Gastroesophageal sphincter (tissue), 4 donors: Measurements from ENCODE around the gene SARM1. TPM values are rescaled to one million over a fixed set of nuclear protein-coding genes. Genes with fewer than 3 reads are reported as not detected.

Experiments
- ATAC-seq: fragments of 150-250 bp; one replicate; pipeline ENCODE4 v1.9.1; 2016; ENCODE audit warnings: mild to moderate bottlenecking, moderate library complexity
- H3K27ac ChIP-seq, 4 donors: fragments of 200-600 bp; sonication (generic) in 3 of 4; 1 replicate in 3 of 4; 2 replicates in 1 of 4; pipeline ENCODE4 v1.5.1; 2016 to 2019
- H3K27me3 ChIP-seq: fragments of 200-600 bp; sonication (generic); one replicate; pipeline ENCODE4 v1.5.1; 2019
- H3K36me3 ChIP-seq, 2 donors: fragments of 200-600 bp; sonication (generic); one replicate each; pipeline ENCODE4 v1.5.1; 2019; ENCODE audit warnings: control low read depth in 1 of 2
- H3K4me1 ChIP-seq, 3 donors: fragments of 200-600 bp; sonication (generic); 1 replicate in 2 of 3; 2 replicates in 1 of 3; pipeline ENCODE4 v1.5.1; 2016 to 2019; ENCODE audit warnings: control low read depth in 2 of 3
- H3K4me3 ChIP-seq, 2 donors: fragments of 200-600 bp; sonication (generic); one replicate each; pipeline ENCODE4 v1.5.1; 2019; ENCODE audit warnings: mild to moderate bottlenecking in 1 of 2, moderate library complexity in 1 of 2
- H3K9me3 ChIP-seq, 3 donors: fragments of 200-600 bp; sonication (generic); one replicate each; pipeline ENCODE4 v1.5.1; 2017 to 2019; ENCODE audit warnings: control low read depth in 2 of 3
- EP300 ChIP-seq: sonication (generic); formaldehyde crosslinking; IDR thresholded peaks from one replicate; pipeline ENCODE4 v1.6.1; 2017; ENCODE audit warnings: antibody characterized with exemption, mild to moderate bottlenecking
- POLR2A ChIP-seq, 2 donors: fragments of 450-650 bp; IDR thresholded peaks; one replicate each; pipeline ENCODE4 v1.6.1; 2017; ENCODE audit warnings: antibody characterized with exemption in 2 of 2, mild to moderate bottlenecking in 2 of 2, moderate library complexity in 1 of 2
- POLR2AphosphoS5 ChIP-seq: sonication (generic); formaldehyde crosslinking; IDR thresholded peaks from one replicate; pipeline ENCODE4 v1.6.1; 2017; ENCODE audit warnings: antibody characterized with exemption
- WGBS, 2 donors: methylation state at CpG; one replicate each; pipeline ENCODE4 v1.1.5; 2018; ENCODE audit warnings: low coverage in 1 of 2; 5-methylcytosine and 5-hydroxymethylcytosine counted together
- total RNA-seq, 4 donors: library from RNA; depleted of rRNA; stranded (reverse); fragments of >200 nt; gene quantifications; one replicate each; pipeline ENCODE4 v1.1.0, GENCODE V29; 2016
- TF ChIP-seq, protein P1 (sequence below), 4 experiments: fragments of 200-600 bp in 2 of 4; fragments of 450-650 bp in 2 of 4; sonication (generic) in 1 of 4; IDR thresholded peaks; one replicate each; pipeline ENCODE4 v1.5.1; 2017 to 2019; ENCODE audit warnings: antibody characterized with exemption in 4 of 4, mild to moderate bottlenecking in 2 of 4, moderate library complexity in 2 of 4

SARM1 gene
- total RNA-seq, 4 donors from 2014 or later = 9.0 to 26.2 (median 20.6) TPM

DNA sequence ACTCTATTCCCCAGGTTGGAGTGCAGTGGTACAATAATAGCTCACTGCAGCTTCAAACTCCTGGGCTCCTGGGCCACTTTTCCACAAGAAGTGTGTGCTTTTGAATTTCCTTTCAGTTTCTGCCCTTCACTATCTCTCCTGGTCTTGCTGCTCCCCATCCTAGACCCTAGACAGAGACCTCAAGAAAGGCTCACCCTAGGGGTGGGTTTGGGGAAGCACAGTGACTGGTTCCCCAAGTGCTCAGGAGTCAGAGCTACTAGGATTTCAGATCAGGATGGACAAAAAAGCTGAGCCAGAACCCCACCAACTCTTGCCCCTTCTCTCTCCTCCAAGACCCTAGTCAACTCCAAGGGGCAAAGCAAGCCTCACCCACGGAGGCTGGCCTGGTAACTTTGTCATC lies 4.9 kb upstream of the SARM1 start:
- no peak for ATAC-seq
- H3K27ac ChIP-seq = no peak overlapping the region
- no peak overlapping the region for H3K4me3 ChIP-seq
- no peaks in the 10 kb centered on the region for H3K27me3 ChIP-seq
- 86% methylated on average over 1 of the region's 1 CpG; no CpG with 5 or more reads in 1 of the 2 donors for WGBS, 2 donors
- peaks cover 0 to 52% of the 10 kb centered on the region in 2 donors for H3K36me3 ChIP-seq
- peaks cover 0 to 8% (median 0%) of the 10 kb centered on the region in 3 donors for H3K4me1 ChIP-seq
- no peaks in the 10 kb centered on the region for H3K9me3 ChIP-seq
- TF ChIP-seq POLR2A (IDR thresholded peaks at IDR 0.05) (no peak), EP300 (no peak), POLR2AphosphoS5 (no peak)
- TF ChIP-seq, protein P1, sequence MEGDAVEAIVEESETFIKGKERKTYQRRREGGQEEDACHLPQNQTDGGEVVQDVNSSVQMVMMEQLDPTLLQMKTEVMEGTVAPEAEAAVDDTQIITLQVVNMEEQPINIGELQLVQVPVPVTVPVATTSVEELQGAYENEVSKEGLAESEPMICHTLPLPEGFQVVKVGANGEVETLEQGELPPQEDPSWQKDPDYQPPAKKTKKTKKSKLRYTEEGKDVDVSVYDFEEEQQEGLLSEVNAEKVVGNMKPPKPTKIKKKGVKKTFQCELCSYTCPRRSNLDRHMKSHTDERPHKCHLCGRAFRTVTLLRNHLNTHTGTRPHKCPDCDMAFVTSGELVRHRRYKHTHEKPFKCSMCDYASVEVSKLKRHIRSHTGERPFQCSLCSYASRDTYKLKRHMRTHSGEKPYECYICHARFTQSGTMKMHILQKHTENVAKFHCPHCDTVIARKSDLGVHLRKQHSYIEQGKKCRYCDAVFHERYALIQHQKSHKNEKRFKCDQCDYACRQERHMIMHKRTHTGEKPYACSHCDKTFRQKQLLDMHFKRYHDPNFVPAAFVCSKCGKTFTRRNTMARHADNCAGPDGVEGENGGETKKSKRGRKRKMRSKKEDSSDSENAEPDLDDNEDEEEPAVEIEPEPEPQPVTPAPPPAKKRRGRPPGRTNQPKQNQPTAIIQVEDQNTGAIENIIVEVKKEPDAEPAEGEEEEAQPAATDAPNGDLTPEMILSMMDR (IDR thresholded peaks at IDR 0.05) = no peak

DNA sequence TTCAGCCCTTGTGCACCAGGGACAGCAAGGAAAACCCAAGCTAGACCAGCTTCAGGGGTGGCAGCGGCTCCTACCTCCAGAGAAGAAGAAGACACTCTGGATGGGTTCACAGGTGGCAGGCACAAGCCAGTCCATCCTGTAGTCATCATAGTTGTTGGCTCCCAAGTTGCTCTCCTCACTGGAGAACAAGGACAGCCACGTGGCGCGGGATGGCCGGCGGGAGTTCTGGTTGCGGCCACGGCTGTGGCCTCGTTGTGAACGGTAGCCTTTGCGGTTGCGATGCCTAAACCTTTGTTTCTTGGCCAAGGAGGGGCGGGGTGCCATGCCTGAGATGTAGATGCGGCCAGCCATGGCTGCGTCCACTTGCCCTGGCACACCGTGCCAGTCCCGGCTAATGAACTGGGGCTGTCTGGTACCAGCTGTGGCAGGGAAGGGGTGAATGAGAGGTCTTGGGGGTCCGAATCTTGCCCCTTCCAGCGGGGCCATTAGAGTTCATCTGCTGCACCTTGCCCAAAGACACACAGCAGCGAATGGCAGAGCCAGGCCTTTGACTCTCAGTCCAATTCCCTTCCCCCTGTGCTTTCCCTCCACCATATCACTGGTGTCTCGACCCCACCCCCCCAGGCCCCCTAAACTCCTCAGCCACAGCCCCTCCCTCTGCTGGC lies 3.7 kb upstream of the SARM1 start:
- peaks cover 0 to 40% of the 10 kb centered on the region in 2 donors for H3K36me3 ChIP-seq
- no peaks in the 10 kb centered on the region for H3K9me3 ChIP-seq
- 93% methylated on average over 11 of the region's 21 CpGs; no CpG with 5 or more reads in 1 of the 2 donors for WGBS, 2 donors
- no peak overlapping the region for H3K4me3 ChIP-seq
- TF ChIP-seq, protein P1 (IDR thresholded peaks at IDR 0.05) = no peak
- no peak for TF ChIP-seq POLR2A (IDR thresholded peaks at IDR 0.05)
- TF ChIP-seq EP300 = no peak
- TF ChIP-seq POLR2AphosphoS5 = no peak
- H3K27me3 ChIP-seq = no peaks in the 10 kb centered on the region
- ATAC-seq = no peak
- no peak overlapping the region for H3K27ac ChIP-seq
- H3K4me1 ChIP-seq = peaks cover 0 to 20% (median 5%) of the 10 kb centered on the region in 3 donors

DNA sequence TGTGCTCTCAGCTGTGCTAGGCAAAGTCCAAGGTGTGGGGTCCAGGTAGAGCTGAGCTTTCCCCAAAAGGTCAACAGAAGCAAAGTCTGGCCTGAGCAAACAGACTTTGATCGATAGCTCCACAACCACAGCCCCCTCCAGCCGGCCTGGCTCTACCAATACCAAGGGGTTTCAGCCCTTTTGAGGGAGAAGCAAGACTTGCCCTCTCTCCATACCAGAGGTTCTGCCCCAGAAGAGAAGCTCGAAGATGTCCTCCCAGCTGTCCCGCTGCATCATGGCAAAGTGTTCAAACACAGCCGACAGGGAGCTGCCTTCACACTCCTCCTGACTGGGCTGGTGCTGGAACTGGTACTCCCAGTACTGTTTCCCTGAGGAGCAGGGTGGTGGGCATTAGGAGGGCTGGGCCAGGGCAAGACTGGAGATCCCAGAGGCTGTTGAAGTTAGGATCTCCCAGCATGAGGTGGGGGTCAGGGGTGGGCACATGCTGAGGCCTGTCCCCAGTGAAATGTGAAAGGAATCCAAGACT lies 3.1 kb upstream of the SARM1 start:
- H3K36me3 ChIP-seq = peaks cover 0 to 34% of the 10 kb centered on the region in 2 donors
- ATAC-seq = no peak
- H3K27me3 ChIP-seq = no peaks in the 10 kb centered on the region
- WGBS, 2 donors = 40% methylated on average over 1 of the region's 5 CpGs; no CpG with 5 or more reads in 1 of the 2 donors
- no peak overlapping the region for H3K27ac ChIP-seq
- H3K4me1 ChIP-seq = peaks cover 0 to 26% (median 11%) of the 10 kb centered on the region in 3 donors
- no peak for TF ChIP-seq POLR2AphosphoS5
- TF ChIP-seq, protein P1 (IDR thresholded peaks at IDR 0.05) = no peak
- no peak for TF ChIP-seq EP300
- no peak for TF ChIP-seq POLR2A (IDR thresholded peaks at IDR 0.05)
- no peak overlapping the region for H3K4me3 ChIP-seq
- H3K9me3 ChIP-seq = no peaks in the 10 kb centered on the region

DNA sequence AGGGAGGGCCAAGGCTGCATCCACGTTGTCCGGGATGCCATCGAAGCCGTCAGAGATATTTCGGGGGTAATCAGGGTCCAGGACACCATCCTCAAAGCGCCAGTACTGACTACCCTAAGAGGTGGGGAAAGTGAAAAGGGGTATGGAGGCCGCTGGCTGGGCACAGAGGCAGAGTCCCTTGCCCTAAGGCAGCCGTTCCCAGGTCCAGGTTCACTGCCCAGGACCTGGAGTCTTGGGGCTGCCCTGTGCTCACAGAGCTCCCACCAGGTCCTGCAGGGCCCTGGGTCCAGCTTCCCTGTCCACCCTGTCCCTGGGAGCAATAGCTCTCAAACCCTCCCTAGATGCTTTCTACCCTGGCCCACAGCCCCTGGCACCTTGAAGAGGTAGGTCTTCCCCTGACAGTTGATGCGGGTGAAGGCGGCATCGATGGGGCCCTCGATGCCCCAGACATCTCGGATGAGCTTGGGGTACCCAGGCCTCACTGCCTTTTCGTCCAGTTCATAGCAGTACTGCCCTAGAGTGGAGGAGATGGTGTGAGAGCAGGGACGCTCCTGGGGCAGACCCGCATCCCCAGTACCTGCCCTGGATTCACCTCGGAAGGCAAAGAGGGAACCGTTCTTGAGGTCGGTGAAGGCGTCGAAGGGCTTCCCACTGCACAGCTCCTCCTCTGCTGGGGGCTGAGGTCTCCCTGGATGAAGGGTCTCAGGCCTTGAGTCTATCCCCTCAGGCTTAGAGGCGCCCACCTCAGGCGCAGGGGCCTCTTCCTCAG lies 2.4 kb upstream of the SARM1 start:
- H3K27me3 ChIP-seq = no peaks in the 10 kb centered on the region
- WGBS, 2 donors = 100% methylated on average over 4 of the region's 23 CpGs; no CpG with 5 or more reads in 1 of the 2 donors
- no peak overlapping the region for H3K4me3 ChIP-seq
- no peaks in the 10 kb centered on the region for H3K9me3 ChIP-seq
- no peak overlapping the region for H3K27ac ChIP-seq
- H3K4me1 ChIP-seq = peaks cover 0 to 31% (median 13%) of the 10 kb centered on the region in 3 donors
- no peak for TF ChIP-seq POLR2AphosphoS5
- TF ChIP-seq POLR2A (IDR thresholded peaks at IDR 0.05) = no peak
- TF ChIP-seq, protein P1 (IDR thresholded peaks at IDR 0.05) = no peak
- no peak for TF ChIP-seq EP300
- H3K36me3 ChIP-seq = peaks cover 0 to 27% of the 10 kb centered on the region in 2 donors
- no peak for ATAC-seq
